GM12874 (cell line): ENCODE results near the gene KIFC3.

Experiments
- TF ChIP-seq, protein P1 (sequence below): IDR thresholded peaks from 2 replicates; pipeline ENCODE4 v1.5.1; 2011; ENCODE audit warnings: low read depth, mild to moderate bottlenecking, control low read depth, low read length, moderate library complexity; ENCODE audit not compliant: insufficient read depth

The KIFC3 gene

DNA sequence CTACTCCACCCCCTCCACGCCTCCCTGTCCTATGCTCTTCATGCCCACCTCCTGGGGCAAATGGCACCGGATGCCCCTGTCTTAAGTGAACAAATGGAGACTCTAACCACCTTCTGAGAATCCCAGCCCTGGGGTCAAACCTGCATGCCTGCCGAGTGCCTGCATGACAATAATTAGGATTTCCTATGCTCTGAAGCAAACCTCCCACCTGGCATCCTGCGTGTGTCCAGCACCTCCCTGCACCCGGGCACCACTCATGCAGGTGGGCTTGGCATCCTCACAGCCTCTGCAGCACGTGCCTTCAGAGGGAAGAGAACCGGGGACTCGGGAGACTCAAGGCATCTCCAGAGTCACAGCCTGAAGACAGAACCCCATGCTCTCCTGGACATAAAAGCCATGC, 11.2 kb upstream of the KIFC3 start:
- TF ChIP-seq, protein P1, sequence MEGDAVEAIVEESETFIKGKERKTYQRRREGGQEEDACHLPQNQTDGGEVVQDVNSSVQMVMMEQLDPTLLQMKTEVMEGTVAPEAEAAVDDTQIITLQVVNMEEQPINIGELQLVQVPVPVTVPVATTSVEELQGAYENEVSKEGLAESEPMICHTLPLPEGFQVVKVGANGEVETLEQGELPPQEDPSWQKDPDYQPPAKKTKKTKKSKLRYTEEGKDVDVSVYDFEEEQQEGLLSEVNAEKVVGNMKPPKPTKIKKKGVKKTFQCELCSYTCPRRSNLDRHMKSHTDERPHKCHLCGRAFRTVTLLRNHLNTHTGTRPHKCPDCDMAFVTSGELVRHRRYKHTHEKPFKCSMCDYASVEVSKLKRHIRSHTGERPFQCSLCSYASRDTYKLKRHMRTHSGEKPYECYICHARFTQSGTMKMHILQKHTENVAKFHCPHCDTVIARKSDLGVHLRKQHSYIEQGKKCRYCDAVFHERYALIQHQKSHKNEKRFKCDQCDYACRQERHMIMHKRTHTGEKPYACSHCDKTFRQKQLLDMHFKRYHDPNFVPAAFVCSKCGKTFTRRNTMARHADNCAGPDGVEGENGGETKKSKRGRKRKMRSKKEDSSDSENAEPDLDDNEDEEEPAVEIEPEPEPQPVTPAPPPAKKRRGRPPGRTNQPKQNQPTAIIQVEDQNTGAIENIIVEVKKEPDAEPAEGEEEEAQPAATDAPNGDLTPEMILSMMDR = no peak

DNA sequence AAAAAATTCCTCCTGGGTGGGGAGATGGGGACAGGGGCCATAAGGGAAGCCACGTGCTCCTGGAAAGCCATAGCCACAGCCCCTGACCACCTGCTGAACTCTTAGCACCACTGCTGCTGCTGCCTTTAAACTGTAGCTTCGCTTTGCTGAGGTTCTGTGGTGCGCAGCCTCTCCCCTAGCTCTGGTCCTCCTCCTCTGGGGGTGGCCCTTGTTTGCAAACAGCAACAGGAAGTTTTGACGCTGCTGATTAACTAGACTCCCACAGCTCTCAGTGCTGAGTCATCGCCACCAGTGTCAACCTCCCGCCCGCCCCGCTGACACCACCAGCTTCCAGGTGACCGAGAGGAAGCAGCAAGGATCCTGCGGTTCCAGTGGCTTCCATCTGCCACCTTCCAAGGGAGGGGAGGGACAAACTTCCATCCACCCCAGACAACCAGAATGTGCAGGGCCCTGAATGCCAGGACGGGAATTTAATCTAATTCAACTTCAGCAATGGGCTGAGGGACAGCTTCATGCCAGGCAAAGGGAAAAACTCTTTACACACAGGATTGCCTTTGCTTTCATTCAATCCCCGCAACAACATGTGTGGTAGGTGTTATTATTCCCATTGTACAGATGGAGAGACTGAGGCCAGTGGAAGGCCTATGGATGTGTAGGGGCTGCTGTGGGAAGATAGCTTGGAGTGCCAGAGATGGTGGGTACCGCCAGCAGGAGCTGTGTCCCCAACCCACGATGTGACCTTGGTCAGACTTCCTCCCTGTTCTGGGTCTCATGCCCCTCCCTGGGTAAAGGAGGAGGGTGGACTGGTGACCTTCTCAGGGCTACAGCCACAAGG, 8.1 kb upstream of the KIFC3 start:
- TF ChIP-seq, protein P1 = no peak

DNA sequence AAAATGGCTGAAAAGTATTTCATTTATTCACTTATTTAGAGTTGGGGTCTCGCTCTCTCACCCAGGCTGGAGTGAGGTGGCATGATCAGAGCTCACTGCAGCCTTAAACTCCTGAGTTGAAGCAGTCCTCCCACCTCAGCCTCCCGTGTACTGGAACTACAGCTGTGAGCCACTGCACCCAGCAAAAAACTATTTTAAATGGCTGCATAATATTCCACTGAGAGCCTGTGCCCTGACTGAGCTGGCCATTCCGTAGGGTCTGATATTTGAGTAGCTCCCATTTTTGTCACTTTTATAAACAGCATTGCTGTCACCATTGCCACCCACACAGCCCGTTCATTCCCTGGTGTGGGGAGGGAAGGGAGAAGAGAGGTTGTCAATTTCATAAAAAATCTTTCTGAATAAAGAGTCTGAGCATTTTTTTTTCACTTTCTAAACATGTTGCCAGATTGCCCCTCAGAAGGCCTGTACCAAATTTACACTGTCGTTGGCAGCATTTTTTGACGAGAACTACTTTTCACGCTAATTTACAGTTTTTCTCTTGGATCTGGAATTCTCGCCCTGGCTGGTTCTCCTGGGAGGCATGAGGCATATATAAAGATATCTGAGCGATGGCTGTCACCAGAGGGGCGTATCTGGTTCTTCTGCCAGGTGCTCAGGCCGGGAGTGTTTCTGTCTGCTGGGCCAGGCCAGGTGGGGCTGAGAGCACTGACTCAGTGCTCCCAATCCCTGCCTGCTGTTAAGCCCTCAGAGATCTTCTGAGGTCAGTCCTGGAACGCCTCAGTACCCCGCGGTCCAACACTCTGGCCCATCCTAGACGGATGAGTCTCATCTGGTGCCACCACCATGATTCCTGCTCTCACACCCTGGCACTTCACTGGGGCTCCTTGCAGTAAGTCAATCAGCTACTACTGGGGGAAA, 7.2 kb upstream of the KIFC3 start:
- TF ChIP-seq, protein P1 = no peak

DNA sequence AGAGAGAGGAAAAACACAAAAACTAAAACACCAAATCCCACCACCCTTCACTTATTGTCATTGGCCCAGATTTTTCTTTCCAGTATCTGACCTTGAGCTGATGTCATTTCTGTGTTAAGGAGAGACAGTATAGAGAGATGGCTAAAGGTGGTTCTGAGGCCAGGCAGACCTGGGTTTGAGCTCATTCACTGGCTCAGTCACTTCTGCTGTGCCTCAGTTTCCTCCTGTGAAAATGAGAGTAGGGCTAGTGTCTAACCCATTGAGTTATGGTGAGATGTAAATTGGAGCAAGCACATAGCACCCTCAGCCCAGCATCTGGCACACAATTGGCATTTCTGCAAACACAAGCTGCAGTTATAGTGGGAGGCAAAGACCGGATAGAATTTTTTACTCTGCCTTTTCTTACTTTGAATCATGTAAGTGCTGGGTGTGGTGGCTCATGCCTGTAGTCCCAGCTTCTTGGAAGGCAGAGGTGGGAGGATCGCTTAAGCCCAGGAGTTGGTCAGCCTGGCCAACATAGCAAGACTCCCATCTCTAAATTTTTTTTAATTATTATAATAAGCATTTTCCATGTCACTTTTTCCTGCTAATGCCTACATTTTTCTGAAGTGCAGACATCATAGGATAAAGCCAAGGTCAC, 6.4 kb upstream of the KIFC3 start:
- TF ChIP-seq, protein P1 = no peak

DNA sequence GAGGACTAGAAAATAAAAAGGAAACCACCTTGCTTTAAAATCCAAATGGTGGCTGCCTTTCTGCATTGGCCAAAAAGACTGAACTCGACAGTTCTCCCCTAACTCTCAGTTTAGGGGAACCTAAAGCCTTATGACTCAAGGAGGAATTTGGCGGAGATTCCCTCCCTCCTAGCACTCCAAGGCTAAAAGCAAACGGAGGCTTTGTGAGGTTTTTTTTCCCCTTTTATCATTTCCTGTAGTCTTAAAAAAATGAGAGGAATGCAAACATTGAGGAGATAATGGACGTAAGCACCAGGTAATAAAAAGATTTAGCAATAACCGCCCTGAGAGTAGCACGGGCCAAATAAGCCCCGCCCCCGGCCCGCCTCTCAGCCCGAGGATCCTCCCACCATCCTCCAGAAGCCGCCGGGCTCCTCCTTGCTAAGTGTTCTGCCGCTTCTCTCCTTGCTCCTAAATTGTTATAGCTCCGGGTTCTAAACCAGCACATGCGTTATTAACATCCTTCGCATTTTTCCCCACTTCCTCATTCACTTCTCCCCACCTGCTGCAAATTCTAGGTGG, 5.8 kb upstream of the KIFC3 start:
- TF ChIP-seq, protein P1 = no peak

DNA sequence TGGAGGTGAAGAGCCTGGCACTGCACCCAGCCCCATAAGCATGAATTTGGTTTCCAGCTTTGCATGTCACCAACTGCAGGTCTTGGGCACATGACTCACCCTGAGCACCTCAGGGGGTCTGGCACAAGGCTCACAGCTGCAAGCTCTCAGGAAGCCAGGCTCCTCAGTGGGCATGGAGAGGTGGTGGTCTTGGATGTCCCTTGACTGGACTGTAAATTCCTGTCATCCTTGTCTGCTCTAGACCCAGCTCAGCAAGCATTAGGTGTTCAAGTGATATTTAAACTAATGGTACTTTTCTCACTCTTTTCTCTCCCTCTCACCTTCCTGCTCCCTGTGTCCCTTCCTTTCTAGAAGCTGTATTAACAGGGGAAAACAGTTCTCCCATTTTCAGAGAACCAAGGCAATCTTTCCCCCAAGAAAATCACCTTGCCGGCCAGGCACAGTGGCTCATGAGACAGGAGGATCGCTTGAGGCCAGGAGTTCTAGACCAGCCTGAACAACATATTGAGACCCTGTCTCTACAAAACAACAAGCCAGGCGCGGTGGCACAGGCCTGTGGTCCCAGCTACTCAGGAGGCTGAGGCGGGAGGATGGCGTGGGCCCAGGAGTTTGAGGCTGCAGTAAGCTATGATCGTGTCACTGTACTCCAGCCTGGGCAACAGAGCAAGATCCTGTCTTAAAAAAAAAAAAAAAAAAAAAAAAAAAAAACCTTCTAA, 5.1 kb upstream of the KIFC3 start:
- TF ChIP-seq, protein P1 = no peak
